ENCODE measurements around the gene MALAT1. TPM values are rescaled to one million over a fixed set of nuclear protein-coding genes. Genes with fewer than 3 reads are reported as not detected.
"Not testable (repeated sequence)": the region's sequence is repeated elsewhere in the genome, so short reads cannot be mapped to it uniquely, and the experiment has no call there.

Gene MALAT1
- 924 and 1,611 TPM in 2 replicates for polyA plus RNA-seq (2011; rRNA removed)
- polyA minus RNA-seq (2011; rRNA and poly(A)+ RNA removed), result 12,707 and 21,303 TPM in 2 replicates

DNA sequence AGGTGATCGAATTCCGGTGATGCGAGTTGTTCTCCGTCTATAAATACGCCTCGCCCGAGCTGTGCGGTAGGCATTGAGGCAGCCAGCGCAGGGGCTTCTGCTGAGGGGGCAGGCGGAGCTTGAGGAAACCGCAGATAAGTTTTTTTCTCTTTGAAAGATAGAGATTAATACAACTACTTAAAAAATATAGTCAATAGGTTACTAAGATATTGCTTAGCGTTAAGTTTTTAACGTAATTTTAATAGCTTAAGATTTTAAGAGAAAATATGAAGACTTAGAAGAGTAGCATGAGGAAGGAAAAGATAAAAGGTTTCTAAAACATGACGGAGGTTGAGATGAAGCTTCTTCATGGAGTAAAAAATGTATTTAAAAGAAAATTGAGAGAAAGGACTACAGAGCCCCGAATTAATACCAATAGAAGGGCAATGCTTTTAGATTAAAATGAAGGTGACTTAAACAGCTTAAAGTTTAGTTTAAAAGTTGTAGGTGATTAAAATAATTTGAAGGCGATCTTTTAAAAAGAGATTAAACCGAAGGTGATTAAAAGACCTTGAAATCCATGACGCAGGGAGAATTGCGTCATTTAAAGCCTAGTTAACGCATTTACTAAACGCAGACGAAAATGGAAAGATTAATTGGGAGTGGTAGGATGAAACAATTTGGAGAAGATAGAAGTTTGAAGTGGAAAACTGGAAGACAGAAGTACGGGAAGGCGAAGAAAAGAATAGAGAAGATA lies at the start of gene MALAT1:
TSS of gene MALAT1 (plus strand) at position 69 of the 736 bp plus-strand sequence.
- CTCF ChIA-PET, result interaction anchor here (1.0 to 4.7 kb wide), 8 partner anchors 9 to 83 kb away, joined by 3 to 55 read pairs (median 8); no protein-coding TSS in a partner anchor
- DNase-seq (ENCODE audit: low read depth), result no peak
- H3K36me3 ChIP-seq (ENCODE audit: control insufficient read depth, insufficient read depth, low read length), result peaks cover 8% of the 10 kb centered on the region
- H3K4me3 ChIP-seq (ENCODE audit: low read depth, low read length), result peak within 1 kb of the TSS; percentile 76
- H3K27me3 ChIP-seq (ENCODE audit: control insufficient read depth, insufficient read depth, low read length), result no peaks in the 10 kb centered on the region
- POLR2A ChIA-PET, result interaction anchor here (0.6 to 8.3 kb wide), 26 partner anchors 9 to 1925 kb away, joined by 3 to 204 read pairs (median 7); partner anchors contain the start of genes FOSL1, NEAT1 and PCNX3
- TF ChIP-seq, protein P1, sequence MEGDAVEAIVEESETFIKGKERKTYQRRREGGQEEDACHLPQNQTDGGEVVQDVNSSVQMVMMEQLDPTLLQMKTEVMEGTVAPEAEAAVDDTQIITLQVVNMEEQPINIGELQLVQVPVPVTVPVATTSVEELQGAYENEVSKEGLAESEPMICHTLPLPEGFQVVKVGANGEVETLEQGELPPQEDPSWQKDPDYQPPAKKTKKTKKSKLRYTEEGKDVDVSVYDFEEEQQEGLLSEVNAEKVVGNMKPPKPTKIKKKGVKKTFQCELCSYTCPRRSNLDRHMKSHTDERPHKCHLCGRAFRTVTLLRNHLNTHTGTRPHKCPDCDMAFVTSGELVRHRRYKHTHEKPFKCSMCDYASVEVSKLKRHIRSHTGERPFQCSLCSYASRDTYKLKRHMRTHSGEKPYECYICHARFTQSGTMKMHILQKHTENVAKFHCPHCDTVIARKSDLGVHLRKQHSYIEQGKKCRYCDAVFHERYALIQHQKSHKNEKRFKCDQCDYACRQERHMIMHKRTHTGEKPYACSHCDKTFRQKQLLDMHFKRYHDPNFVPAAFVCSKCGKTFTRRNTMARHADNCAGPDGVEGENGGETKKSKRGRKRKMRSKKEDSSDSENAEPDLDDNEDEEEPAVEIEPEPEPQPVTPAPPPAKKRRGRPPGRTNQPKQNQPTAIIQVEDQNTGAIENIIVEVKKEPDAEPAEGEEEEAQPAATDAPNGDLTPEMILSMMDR (IDR thresholded peaks at IDR 0.05; ENCODE audit: insufficient read depth, low read depth, low read length), result no peak

DNA sequence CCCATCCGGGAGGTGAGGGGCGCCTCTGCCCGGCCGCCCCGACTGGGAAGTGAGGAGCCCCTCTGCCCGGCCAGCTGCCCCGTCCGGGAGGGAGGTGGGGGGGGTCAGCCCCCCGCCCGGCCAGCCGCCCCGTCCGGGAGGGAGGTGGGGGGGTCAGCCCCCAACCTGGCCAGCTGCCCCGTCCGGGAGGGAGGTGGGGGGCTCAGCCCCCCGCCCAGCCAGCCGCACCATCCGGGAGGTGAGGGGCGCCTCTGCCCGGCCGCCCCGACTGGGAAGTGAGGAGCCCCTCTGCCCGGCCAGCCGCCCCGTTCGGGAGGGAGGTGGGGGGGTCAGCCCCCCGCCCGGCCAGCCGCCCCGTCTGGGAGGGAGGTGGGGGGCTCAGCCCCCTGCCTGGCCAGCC lies 47.5 kb upstream of the MALAT1 start:
- H3K36me3 ChIP-seq (ENCODE audit: control insufficient read depth, insufficient read depth, low read length); DNase-seq (ENCODE audit: low read depth); POLR2A ChIA-PET; H3K27me3 ChIP-seq (ENCODE audit: control insufficient read depth, insufficient read depth, low read length); CTCF ChIA-PET; H3K4me3 ChIP-seq (ENCODE audit: low read depth, low read length): not testable (repeated sequence)

DNA sequence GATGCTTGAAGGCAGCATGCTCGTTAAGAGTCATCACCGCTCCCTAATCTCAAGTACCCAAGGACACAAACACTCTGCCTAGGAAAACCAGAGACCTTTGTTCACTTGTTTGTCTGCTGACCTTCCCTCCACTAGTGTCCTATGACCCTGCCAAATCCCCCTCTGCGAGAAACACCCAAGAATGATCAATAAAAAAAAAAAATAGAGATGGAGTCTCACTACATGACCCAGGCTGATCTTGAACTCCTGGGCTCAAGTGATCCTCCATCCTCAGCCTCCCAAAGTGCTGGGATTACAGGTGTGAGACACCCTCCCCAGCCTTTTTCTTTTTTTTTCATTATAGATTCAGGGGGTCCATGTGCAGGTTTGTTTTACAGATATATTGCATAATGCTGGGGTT lies 46.6 kb upstream of the MALAT1 start:
- CTCF ChIA-PET, result interaction anchor here (1.0 to 1.3 kb wide), 3 partner anchors 20 to 57 kb away, joined by 6 to 7 read pairs (median 6); no protein-coding TSS in a partner anchor
- H3K36me3 ChIP-seq (ENCODE audit: control insufficient read depth, insufficient read depth, low read length); H3K27me3 ChIP-seq (ENCODE audit: control insufficient read depth, insufficient read depth, low read length); H3K4me3 ChIP-seq (ENCODE audit: low read depth, low read length); DNase-seq (ENCODE audit: low read depth): not testable (repeated sequence)
- POLR2A ChIA-PET, result interaction anchor here (0.9 to 1.4 kb wide), 7 partner anchors 20 to 55 kb away, joined by 3 to 11 read pairs (median 3); partner anchors contain the start of gene MALAT1

DNA sequence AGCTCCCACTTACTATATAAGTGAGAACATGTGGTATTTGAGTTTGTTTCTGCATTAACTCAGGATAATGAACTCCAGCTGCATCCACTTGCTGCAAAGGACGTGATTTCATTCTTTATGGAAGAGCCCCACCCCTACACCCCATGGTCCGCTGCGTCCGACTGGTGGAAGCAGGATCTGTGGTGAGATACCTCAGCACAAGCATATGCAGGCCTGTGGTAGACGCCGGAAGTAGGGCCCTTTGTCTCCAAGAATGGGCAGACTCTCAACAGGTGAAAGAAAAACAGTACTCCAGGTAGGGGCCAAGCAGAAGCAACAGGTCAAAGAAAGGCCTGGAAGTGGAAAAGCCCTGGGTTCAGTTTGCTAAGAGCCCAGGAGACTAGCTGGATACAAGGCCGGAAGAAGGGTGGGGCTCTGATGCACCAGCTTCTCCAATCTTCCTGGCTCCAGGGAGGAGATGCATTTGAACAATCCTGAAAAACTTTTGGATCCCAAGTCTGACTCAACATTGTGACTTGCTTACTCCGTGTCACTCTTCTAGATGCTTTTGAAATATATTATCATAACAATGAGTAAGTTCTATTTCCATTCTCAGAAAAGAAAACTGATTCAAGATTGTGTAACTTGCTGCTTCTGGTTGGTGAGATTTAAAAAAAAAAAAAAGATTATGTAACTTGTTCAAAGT lies 45.9 kb upstream of the MALAT1 start:
- ChIA-PET CTCF (interaction anchor here (1.0 to 1.3 kb wide), 3 partner anchors 20 to 57 kb away, joined by 6 to 7 read pairs (median 6); no protein-coding TSS in a partner anchor), POLR2A (interaction anchor here (0.9 to 1.4 kb wide), 7 partner anchors 19 to 55 kb away, joined by 3 to 11 read pairs (median 3); partner anchors contain the start of gene MALAT1)
- no peaks in the 10 kb centered on the region for H3K27me3 ChIP-seq (ENCODE audit: control insufficient read depth, insufficient read depth, low read length)
- no peaks in the 10 kb centered on the region for H3K36me3 ChIP-seq (ENCODE audit: control insufficient read depth, insufficient read depth, low read length)
- TF ChIP-seq, protein P1 (IDR thresholded peaks at IDR 0.05; ENCODE audit: insufficient read depth, low read depth, low read length), result no peak
- no peak overlapping the region for H3K4me3 ChIP-seq (ENCODE audit: low read depth, low read length)
- peak; percentile 78 for DNase-seq (ENCODE audit: low read depth)

DNA sequence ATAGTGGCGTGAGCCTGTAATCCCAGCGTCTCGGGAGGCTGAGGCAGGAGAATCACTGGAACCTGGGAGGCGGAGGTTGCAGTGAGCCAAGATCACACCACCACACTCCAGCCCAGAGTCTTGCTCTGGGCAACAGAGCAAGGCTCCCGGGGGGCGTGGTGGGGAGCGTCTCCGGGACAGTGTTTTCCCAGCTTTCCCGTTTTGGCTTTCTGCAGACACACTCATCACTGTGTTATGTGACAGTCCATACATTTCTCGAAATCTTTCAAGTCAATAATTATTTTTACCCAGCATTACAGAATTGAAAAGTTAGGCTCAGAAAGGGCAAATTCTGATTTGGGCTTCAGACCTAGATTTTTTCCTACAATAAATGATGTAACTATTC lies 44.5 kb upstream of the MALAT1 start:
- no peaks in the 10 kb centered on the region for H3K27me3 ChIP-seq (ENCODE audit: control insufficient read depth, insufficient read depth, low read length)
- CTCF ChIA-PET, result no interaction called here
- no peak for DNase-seq (ENCODE audit: low read depth)
- peak overlapping the region; percentile 45 for H3K4me3 ChIP-seq (ENCODE audit: low read depth, low read length)
- POLR2A ChIA-PET, result interaction anchor here (0.5 to 0.6 kb wide), 2 partner anchors 19 to 23 kb away, joined by 3 read pairs; no protein-coding TSS in a partner anchor
- H3K36me3 ChIP-seq (ENCODE audit: control insufficient read depth, insufficient read depth, low read length), result no peaks in the 10 kb centered on the region
- TF ChIP-seq, protein P1 (IDR thresholded peaks at IDR 0.05; ENCODE audit: insufficient read depth, low read depth, low read length), result no peak
